Hematopoietic multipotent progenitor cell (in vitro differentiated cells): ENCODE results near the gene MS4A15. TPM values are rescaled to one million over a fixed set of nuclear protein-coding genes. Genes with fewer than 3 reads are reported as not detected.
A peak's percentile ranks its signal among the peaks of the same experiment; 100 is the strongest.
"Not testable (repeated sequence)": the region's sequence is repeated elsewhere in the genome, so short reads cannot be mapped to it uniquely, and the experiment has no call there.

ENCODE experiments used
- DNase-seq, 3 donors: peaks; one replicate each; pipeline ENCODE4 v3.0.0-alpha.2; 2011 to 2015; ENCODE audit warnings: low read depth in 2 of 3, low spot score in 2 of 3
- total RNA-seq: library from RNA; depleted of rRNA; stranded (reverse); fragments of >200 nt; gene quantifications from one replicate; pipeline ENCODE4 v1.2.3, GENCODE V29; 2012

Gene MS4A15
- total RNA-seq, 1 donor, result not detected

GRCh38 chr11:60797846-60798630, 41.4 kb downstream of the MS4A15 start:
- no peak for DNase-seq

- no peak for DNase-seq
These were observed 42.0 kb downstream of the MS4A15 start for GRCh38 chr11:60798631-60799030.

- no peak for DNase-seq
These were observed 44.5 kb downstream of the MS4A15 start for GRCh38 chr11:60801194-60801593.

GRCh38 chr11:60803273-60803936, 46.7 kb downstream of the MS4A15 start:
- DNase-seq, result no peak

- DNase-seq, result no peak
These were observed 52.6 kb downstream of the MS4A15 start for GRCh38 chr11:60809249-60809648.

GRCh38 chr11:60809691-60810090, 53.0 kb downstream of the MS4A15 start:
- DNase-seq, result no peak

GRCh38 chr11:60810151-60810550, 53.5 kb downstream of the MS4A15 start:
- no peak for DNase-seq

- DNase-seq, result peak in 2 of 3 donors; percentile 45 to 52
These were observed 53.9 kb downstream of the MS4A15 start for GRCh38 chr11:60810569-60810968.

GRCh38 chr11:60813324-60813723, 56.7 kb downstream of the MS4A15 start:
- peak in 1 of 3 donors; percentile 37 for DNase-seq

- no peak for DNase-seq
These were observed 57.4 kb downstream of the MS4A15 start for GRCh38 chr11:60814112-60814511.

- DNase-seq, result no peak
These were observed 60.0 kb downstream of the MS4A15 start for GRCh38 chr11:60816590-60817157.

- no peak for DNase-seq
These were observed 61.4 kb downstream of the MS4A15 start for GRCh38 chr11:60818057-60818456.

GRCh38 chr11:60821827-60822599, 65.3 kb downstream of the MS4A15 start:
- DNase-seq, result peak in 1 of 3 donors; percentile 50

- DNase-seq, result not testable (repeated sequence)
These were observed 67.2 kb downstream of the MS4A15 start for GRCh38 chr11:60823745-60824306.

- DNase-seq, result no peak
These were observed 68.5 kb downstream of the MS4A15 start for GRCh38 chr11:60825118-60825517.

- DNase-seq, result no peak
These were observed 69.1 kb downstream of the MS4A15 start for GRCh38 chr11:60825790-60826189.

Other genes starting within 250 kb of the MS4A15 start
- gene MS4A13, start 241.5 kb upstream of the MS4A15 start, total RNA-seq, result not detected
- not detected for gene MS4A8, start 57.3 kb upstream of the MS4A15 start, total RNA-seq
- not detected for gene MS4A18, start 32.1 kb upstream of the MS4A15 start, total RNA-seq
- gene MS4A10, start 28.5 kb downstream of the MS4A15 start, total RNA-seq, result not detected
- 12.9 TPM for gene CCDC86, start 85.2 kb downstream of the MS4A15 start, total RNA-seq
- 12.4 TPM for gene PTGDR2, start 99.1 kb downstream of the MS4A15 start, total RNA-seq
- gene ZP1, start 110.7 kb downstream of the MS4A15 start, total RNA-seq, result not detected
- gene PRPF19, start 149.7 kb downstream of the MS4A15 start, total RNA-seq, result 132 TPM
- gene TMEM109, start 157.3 kb downstream of the MS4A15 start, total RNA-seq, result 40.4 TPM
- under 0.01 TPM for gene TMEM132A, start 167.6 kb downstream of the MS4A15 start, total RNA-seq
- gene SLC15A3, start 195.3 kb downstream of the MS4A15 start, total RNA-seq, result 1.6 TPM
- gene CD6, start 214.8 kb downstream of the MS4A15 start, total RNA-seq, result 1.3 TPM